Activated T-helper 1 cell treated with anti-CD3 and anti-CD28 coated beads, Interleukin-2, amount 50 U/mL, for 16 hours (primary cell): ENCODE data around the gene SMC5.
"Not testable (repeated sequence)": the region's sequence is repeated elsewhere in the genome, so short reads cannot be mapped to it uniquely, and the experiment has no call there.

Experiments
- DNase-seq, 2 donors: peaks; one replicate each; pipeline ENCODE4 v3.0.0-alpha.2; 2020; ENCODE audit warnings: low read depth in 1 of 2, low spot score in 1 of 2

Gene SMC5

GRCh38 chr9:70355801-70356200 lies 97.0 kb downstream of the SMC5 start:
- no peak for DNase-seq

- DNase-seq, result no peak
These were observed 104.2 kb downstream of the SMC5 start for GRCh38 chr9:70362952-70363351.

GRCh38 chr9:70363760-70364159 lies 105.0 kb downstream of the SMC5 start:
- no peak for DNase-seq

GRCh38 chr9:70367305-70367930 lies 108.6 kb downstream of the SMC5 start:
- DNase-seq, result no peak

GRCh38 chr9:70374962-70375618 lies 116.3 kb downstream of the SMC5 start:
- DNase-seq, result no peak

- no peak for DNase-seq
These were observed 123.4 kb downstream of the SMC5 start for GRCh38 chr9:70382046-70382708.

GRCh38 chr9:70382709-70383605 lies 124.2 kb downstream of the SMC5 start:
- no peak for DNase-seq

GRCh38 chr9:70385426-70385825 lies 126.6 kb downstream of the SMC5 start:
- no peak for DNase-seq

GRCh38 chr9:70387663-70388062 lies 128.9 kb downstream of the SMC5 start:
- DNase-seq, result no peak

GRCh38 chr9:70389188-70389587 lies 130.4 kb downstream of the SMC5 start:
- DNase-seq, result no peak

GRCh38 chr9:70389621-70390266 lies 131.0 kb downstream of the SMC5 start:
- DNase-seq, result no peak

- no peak for DNase-seq
These were observed 132.2 kb downstream of the SMC5 start for GRCh38 chr9:70390933-70391341.

GRCh38 chr9:70392189-70392588 lies 133.4 kb downstream of the SMC5 start:
- no peak for DNase-seq

GRCh38 chr9:70392850-70393249 lies 134.1 kb downstream of the SMC5 start:
- no peak for DNase-seq

GRCh38 chr9:70395652-70396051 lies 136.9 kb downstream of the SMC5 start:
- DNase-seq, result no peak

- no peak for DNase-seq
These were observed 139.4 kb downstream of the SMC5 start for GRCh38 chr9:70398145-70398556.

GRCh38 chr9:70399141-70399540 lies 140.4 kb downstream of the SMC5 start:
- no peak for DNase-seq

- no peak for DNase-seq
These were observed 141.5 kb downstream of the SMC5 start for GRCh38 chr9:70400107-70400892.

GRCh38 chr9:70401241-70401640 lies 142.5 kb downstream of the SMC5 start:
- DNase-seq, result not testable (repeated sequence)

- no peak for DNase-seq
These were observed 143.4 kb downstream of the SMC5 start for GRCh38 chr9:70402213-70402612.
